Measurements from ENCODE around the gene CACNA1C.
"Not testable (repeated sequence)": the region's sequence is repeated elsewhere in the genome, so short reads cannot be mapped to it uniquely, and the experiment has no call there.

CACNA1C gene

GRCh38 chr12:2666411-2666810, 613.6 kb downstream of the CACNA1C start:
- no peak for DNase-seq

- no peak for DNase-seq
Observed at GRCh38 chr12:2666846-2667245, 614.1 kb downstream of the CACNA1C start.

- DNase-seq = no peak
Observed at GRCh38 chr12:2667716-2668440, 615.1 kb downstream of the CACNA1C start.

GRCh38 chr12:2668816-2669215, 616.0 kb downstream of the CACNA1C start:
- DNase-seq = no peak

GRCh38 chr12:2669560-2669959, 616.8 kb downstream of the CACNA1C start:
- DNase-seq = no peak

- no peak for DNase-seq
Observed at GRCh38 chr12:2672863-2673262, 620.1 kb downstream of the CACNA1C start.

- DNase-seq = no peak
Observed at GRCh38 chr12:2673966-2674810, 621.4 kb downstream of the CACNA1C start.

- no peak for DNase-seq
Observed at GRCh38 chr12:2675776-2676175, 623.0 kb downstream of the CACNA1C start.

GRCh38 chr12:2677142-2677880, 624.5 kb downstream of the CACNA1C start:
- DNase-seq = no peak

GRCh38 chr12:2678426-2678825, 625.6 kb downstream of the CACNA1C start:
- no peak for DNase-seq

- no peak for DNase-seq
Observed at GRCh38 chr12:2679068-2679815, 626.5 kb downstream of the CACNA1C start.

GRCh38 chr12:2679816-2680675, 627.3 kb downstream of the CACNA1C start:
- no peak for DNase-seq

- DNase-seq = no peak
Observed at GRCh38 chr12:2680676-2681039, 627.9 kb downstream of the CACNA1C start.

- no peak for DNase-seq
Observed at GRCh38 chr12:2681450-2682205, 628.8 kb downstream of the CACNA1C start.

GRCh38 chr12:2682296-2683251, 629.8 kb downstream of the CACNA1C start:
- DNase-seq = peak; percentile 29

- peak; percentile 3 for DNase-seq
Observed at GRCh38 chr12:2683283-2684025, 630.7 kb downstream of the CACNA1C start.

- DNase-seq = not testable (repeated sequence)
Observed at GRCh38 chr12:2684026-2684325, 631.2 kb downstream of the CACNA1C start.

- not testable (repeated sequence) for DNase-seq
Observed at GRCh38 chr12:2685620-2686279, 633.0 kb downstream of the CACNA1C start.

- no peak for DNase-seq
Observed at GRCh38 chr12:2686280-2686646, 633.5 kb downstream of the CACNA1C start.
